Gastrocnemius medialis (tissue), 4 donors: Measurements from ENCODE around the gene UCHL3. TPM values are rescaled to one million over a fixed set of nuclear protein-coding genes. Genes with fewer than 3 reads are reported as not detected.

Experiments
- ATAC-seq, 2 donors: fragments of 150-250 bp; one replicate each; pipeline ENCODE4 v1.9.1; 2016
- DNase-seq, 2 donors: peaks; one replicate each; pipeline ENCODE4 v3.0.0-alpha.2; 2019
- H3K27ac ChIP-seq, 4 donors: fragments of 200-600 bp; sonication (generic); 1 replicate in 1 of 4; 2 replicates in 3 of 4; pipeline ENCODE4 v1.5.1; 2016 to 2018; ENCODE audit warnings: mild to moderate bottlenecking in 2 of 4, moderate library complexity in 1 of 4
- H3K27me3 ChIP-seq, 3 donors: fragments of 200-600 bp; sonication (generic) in 2 of 3; 1 replicate in 1 of 3; 2 replicates in 2 of 3; pipeline versions ENCODE4 v1.5.1 to v1.6.0; 2016 to 2019; ENCODE audit warnings: mild to moderate bottlenecking in 1 of 3, moderate library complexity in 1 of 3
- H3K36me3 ChIP-seq, 2 donors: fragments of 200-600 bp; sonication (generic) in 1 of 2; one replicate each; pipeline ENCODE4 v1.5.1; 2017 to 2018
- H3K4me1 ChIP-seq, 2 donors: fragments of 200-600 bp; sonication (generic) in 1 of 2; one replicate each; pipeline ENCODE4 v1.5.1; 2016 to 2017; ENCODE audit warnings: mild to moderate bottlenecking in 2 of 2
- H3K4me3 ChIP-seq, 4 donors: fragments of 200-600 bp; sonication (generic) in 3 of 4; 1 replicate in 1 of 4; 2 replicates in 3 of 4; pipeline ENCODE4 v1.5.1; 2016 to 2019; ENCODE audit warnings: mild to moderate bottlenecking in 2 of 4
- H3K9me3 ChIP-seq, 3 donors: fragments of 200-600 bp; sonication (generic) in 2 of 3; 1 replicate in 1 of 3; 2 replicates in 2 of 3; pipeline ENCODE4 v1.5.1; 2016 to 2019
- POLR2A ChIP-seq, 2 donors: fragments of 450-650 bp; IDR thresholded peaks; one replicate each; pipeline ENCODE4 v1.6.1; 2017; ENCODE audit warnings: antibody characterized with exemption in 2 of 2, mild to moderate bottlenecking in 2 of 2, moderate library complexity in 2 of 2
- in situ Hi-C, 4 donors: fragments of 200-750 bp; cut with MboI; loops; one replicate each; pipeline versions ENCODE4 v1.15.0 to v1.8.0; 2017; ENCODE audit warnings: low sequenced_read_pairs in 4 of 4
- intact Hi-C: fragments of 100-400 bp; cut with DNase I; formaldehyde crosslinking; loops from one replicate; pipeline ENCODE4 v1.15.1; 2023; ENCODE audit warnings: low total_unique reads
- total RNA-seq, 4 donors: library from RNA; depleted of rRNA; stranded (reverse); fragments of >200 nt; gene quantifications; one replicate each; pipeline versions ENCODE4 v1.1.0 to v1.2.3, GENCODE V29; 2016
- TF ChIP-seq, protein P1 (sequence below), 5 experiments: fragments of 450-650 bp in 3 of 5; fragments of 200-600 bp in 2 of 5; sonication (generic) in 2 of 5; IDR thresholded peaks in 4 of 5; conservative IDR thresholded peaks in 1 of 5; 1 replicate in 4 of 5; 2 replicates in 1 of 5; pipeline ENCODE4 v1.5.1; 2016 to 2019; ENCODE audit warnings: antibody characterized with exemption in 5 of 5, mild to moderate bottlenecking in 3 of 5, moderate library complexity in 3 of 5

UCHL3 gene
- total RNA-seq, 4 donors from 2014 or later: 40.2 to 67.5 (median 44.2) TPM

DNA sequence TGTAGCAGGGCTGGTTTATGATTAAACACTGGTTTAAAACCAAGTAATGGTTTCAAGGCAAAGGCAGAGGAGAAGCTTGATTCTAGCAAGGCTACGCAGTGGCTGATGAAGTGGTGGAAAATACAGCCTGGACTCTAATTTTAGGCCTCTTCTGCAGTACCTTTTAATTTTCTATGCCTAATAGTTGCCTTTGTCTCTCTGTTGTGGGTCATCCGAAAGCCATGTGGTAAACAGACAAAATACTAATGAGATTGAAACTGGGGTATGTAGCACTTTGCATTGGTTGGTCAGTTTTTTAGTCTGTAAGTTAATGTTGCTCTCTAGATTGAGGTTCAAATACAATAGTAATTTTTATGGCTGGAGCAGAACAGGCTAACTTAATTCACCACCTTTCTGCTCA lies 89.9 kb downstream of the UCHL3 start:
- H3K4me1 ChIP-seq: peaks cover 0 to 8% of the 10 kb centered on the region in 2 donors
- no peak overlapping the region for H3K27ac ChIP-seq
- DNase-seq (no peak), ATAC-seq (no peak)
- H3K4me3 ChIP-seq: no peak overlapping the region
- H3K27me3 ChIP-seq: peaks cover 0 to 2% (median 0%) of the 10 kb centered on the region in 3 donors
- H3K36me3 ChIP-seq: no peaks in the 10 kb centered on the region
- H3K9me3 ChIP-seq: no peaks in the 10 kb centered on the region
- in situ Hi-C loops: no loop called here
- TF ChIP-seq, protein P1, sequence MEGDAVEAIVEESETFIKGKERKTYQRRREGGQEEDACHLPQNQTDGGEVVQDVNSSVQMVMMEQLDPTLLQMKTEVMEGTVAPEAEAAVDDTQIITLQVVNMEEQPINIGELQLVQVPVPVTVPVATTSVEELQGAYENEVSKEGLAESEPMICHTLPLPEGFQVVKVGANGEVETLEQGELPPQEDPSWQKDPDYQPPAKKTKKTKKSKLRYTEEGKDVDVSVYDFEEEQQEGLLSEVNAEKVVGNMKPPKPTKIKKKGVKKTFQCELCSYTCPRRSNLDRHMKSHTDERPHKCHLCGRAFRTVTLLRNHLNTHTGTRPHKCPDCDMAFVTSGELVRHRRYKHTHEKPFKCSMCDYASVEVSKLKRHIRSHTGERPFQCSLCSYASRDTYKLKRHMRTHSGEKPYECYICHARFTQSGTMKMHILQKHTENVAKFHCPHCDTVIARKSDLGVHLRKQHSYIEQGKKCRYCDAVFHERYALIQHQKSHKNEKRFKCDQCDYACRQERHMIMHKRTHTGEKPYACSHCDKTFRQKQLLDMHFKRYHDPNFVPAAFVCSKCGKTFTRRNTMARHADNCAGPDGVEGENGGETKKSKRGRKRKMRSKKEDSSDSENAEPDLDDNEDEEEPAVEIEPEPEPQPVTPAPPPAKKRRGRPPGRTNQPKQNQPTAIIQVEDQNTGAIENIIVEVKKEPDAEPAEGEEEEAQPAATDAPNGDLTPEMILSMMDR (IDR thresholded peaks at IDR 0.05 in 4 of 5, conservative IDR thresholded peaks at IDR 0.05 in 1 of 5): no peak
- no peak for TF ChIP-seq POLR2A (IDR thresholded peaks at IDR 0.05)
- intact Hi-C loops: no loop called here

DNA sequence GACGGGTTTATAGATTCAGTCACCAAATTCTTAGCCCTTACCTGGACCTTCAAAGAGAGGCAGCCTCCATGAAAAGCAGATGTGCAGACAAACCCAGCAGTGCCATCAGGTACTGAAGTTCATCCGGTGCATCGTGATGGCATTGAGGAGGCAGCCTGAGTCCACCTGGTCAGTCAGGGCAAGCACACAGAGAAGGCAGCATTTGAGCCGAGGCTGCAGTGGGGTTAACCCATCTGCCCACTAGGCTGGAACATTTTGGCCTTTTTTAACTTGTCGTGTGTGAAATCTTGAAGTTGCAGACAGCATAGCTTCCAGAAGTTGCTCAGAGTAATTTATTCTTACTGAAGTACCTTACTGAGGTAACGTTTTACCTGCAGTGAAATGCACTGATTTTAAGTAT lies 91.4 kb downstream of the UCHL3 start:
- Histone ChIP-seq H3K27ac (no peak overlapping the region), H3K27me3 (peaks cover 0 to 2% (median 0%) of the 10 kb centered on the region in 3 donors), H3K36me3 (no peaks in the 10 kb centered on the region), H3K4me3 (no peak overlapping the region), H3K4me1 (peaks cover 0 to 8% of the 10 kb centered on the region in 2 donors), H3K9me3 (no peaks in the 10 kb centered on the region)
- in situ Hi-C loops (no loop called here), intact Hi-C loops (no loop called here)
- ATAC-seq (no peak), DNase-seq (no peak)
- no peak for TF ChIP-seq POLR2A (IDR thresholded peaks at IDR 0.05)
- TF ChIP-seq, protein P1 (IDR thresholded peaks at IDR 0.05 in 4 of 5, conservative IDR thresholded peaks at IDR 0.05 in 1 of 5): no peak

DNA sequence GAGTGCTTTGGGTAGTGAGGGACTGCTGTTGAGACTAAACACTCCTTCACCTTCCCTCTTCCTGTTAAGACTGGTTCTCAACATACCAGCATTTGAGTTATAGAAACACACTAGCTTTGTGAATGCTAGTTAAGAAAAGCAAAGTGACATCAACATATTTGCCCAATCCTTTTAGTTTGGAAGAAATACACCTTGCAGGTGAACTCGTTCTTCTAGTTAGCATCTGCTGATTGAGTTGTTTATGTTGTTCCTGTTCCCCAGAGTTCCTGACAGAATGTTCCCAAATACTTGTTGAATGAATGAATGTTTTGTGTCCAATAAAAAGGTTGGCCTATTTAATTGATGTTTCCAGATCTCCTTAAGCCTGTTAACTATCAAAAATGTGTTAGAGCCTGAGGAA lies 93.6 kb downstream of the UCHL3 start:
- TF ChIP-seq, protein P1 (IDR thresholded peaks at IDR 0.05 in 4 of 5, conservative IDR thresholded peaks at IDR 0.05 in 1 of 5): no peak
- no peak for TF ChIP-seq POLR2A (IDR thresholded peaks at IDR 0.05)
- Histone ChIP-seq H3K4me1 (no peaks in the 10 kb centered on the region), H3K36me3 (no peaks in the 10 kb centered on the region), H3K27ac (no peak overlapping the region), H3K27me3 (no peaks in the 10 kb centered on the region), H3K9me3 (no peaks in the 10 kb centered on the region), H3K4me3 (no peak overlapping the region)
- DNase-seq (no peak), ATAC-seq (no peak)
- in situ Hi-C loops: no loop called here
- intact Hi-C loops: no loop called here

DNA sequence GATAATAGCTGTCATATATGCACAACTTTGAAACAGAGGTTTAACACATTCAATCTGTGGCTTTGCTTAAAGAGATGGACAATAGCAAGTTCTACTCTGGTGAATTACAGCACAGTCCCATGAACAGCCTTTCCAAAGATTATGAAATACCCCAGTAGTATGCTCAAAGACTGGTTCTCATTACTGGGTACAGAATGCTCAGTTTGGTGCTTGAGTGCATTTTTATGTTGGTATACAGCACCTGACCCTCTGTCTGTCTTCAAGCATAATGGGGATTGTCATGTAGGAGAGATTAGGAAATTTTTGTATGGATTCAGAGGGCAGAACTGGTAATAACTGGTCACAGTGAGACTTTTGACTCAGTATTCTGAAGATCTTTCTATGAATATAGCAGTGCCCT lies 94.1 kb downstream of the UCHL3 start:
- Histone ChIP-seq H3K4me3 (no peak overlapping the region), H3K36me3 (no peaks in the 10 kb centered on the region), H3K27ac (no peak overlapping the region), H3K27me3 (no peaks in the 10 kb centered on the region), H3K9me3 (no peaks in the 10 kb centered on the region), H3K4me1 (no peaks in the 10 kb centered on the region)
- TF ChIP-seq POLR2A (IDR thresholded peaks at IDR 0.05): no peak
- TF ChIP-seq, protein P1 (IDR thresholded peaks at IDR 0.05 in 4 of 5, conservative IDR thresholded peaks at IDR 0.05 in 1 of 5): no peak
- DNase-seq: no peak
- ATAC-seq: no peak
- intact Hi-C loops: no loop called here
- in situ Hi-C loops: no loop called here

DNA sequence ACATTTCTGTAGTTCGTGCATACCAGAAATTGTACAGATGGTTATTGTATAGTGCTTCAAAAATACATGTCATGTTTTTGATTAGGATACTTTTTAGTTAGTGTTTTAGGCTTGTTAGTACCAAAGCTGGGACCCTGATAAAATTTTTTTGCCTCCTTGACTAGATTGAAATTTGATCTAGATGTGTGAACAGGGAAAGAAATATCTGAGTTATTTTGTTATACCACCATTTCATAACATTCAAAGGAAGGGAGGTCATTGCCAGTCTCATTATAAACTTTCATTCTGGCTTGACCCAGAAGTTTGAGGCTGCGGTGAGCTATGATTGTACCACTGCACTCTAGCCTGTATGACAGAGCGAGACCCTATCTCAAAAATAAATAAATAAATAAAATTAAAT lies 95.5 kb downstream of the UCHL3 start:
- Histone ChIP-seq H3K9me3 (no peaks in the 10 kb centered on the region), H3K36me3 (no peaks in the 10 kb centered on the region), H3K4me1 (no peaks in the 10 kb centered on the region), H3K27me3 (no peaks in the 10 kb centered on the region), H3K27ac (no peak overlapping the region), H3K4me3 (no peak overlapping the region)
- in situ Hi-C loops (no loop called here), intact Hi-C loops (no loop called here)
- TF ChIP-seq POLR2A (IDR thresholded peaks at IDR 0.05): no peak
- TF ChIP-seq, protein P1 (IDR thresholded peaks at IDR 0.05 in 4 of 5, conservative IDR thresholded peaks at IDR 0.05 in 1 of 5): no peak
- DNase-seq (no peak), ATAC-seq (no peak)
